ENCODE results near the gene WDR89. TPM values are rescaled to one million over a fixed set of nuclear protein-coding genes. Genes with fewer than 3 reads are reported as not detected.
"Not testable (repeated sequence)": the region's sequence is repeated elsewhere in the genome, so short reads cannot be mapped to it uniquely, and the experiment has no call there.

Gene WDR89
- total and polyA plus RNA-seq, 12 donors = 3.6 to 6.9 (median 6.1) TPM

DNA sequence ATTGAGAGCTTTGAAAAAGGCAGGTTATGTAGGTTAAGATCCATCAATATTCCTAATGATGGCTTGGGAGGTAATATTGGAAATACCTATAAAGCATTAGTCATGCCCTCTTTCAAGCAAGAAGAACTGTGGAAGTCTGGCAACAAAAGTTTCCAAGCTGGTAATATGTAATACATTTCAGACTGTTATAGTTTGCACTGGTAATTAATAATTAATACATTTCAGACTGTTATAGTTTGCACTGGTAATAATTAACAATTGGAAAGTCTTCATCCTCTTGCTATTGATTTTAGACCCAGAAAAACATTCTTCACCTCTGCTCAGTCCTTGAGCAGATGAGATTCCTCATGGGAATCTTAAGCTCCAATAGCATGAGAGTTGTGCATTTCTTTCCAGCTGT, 29.0 kb upstream of the WDR89 start:
- H3K27ac ChIP-seq = no peak overlapping the region
- H3K4me3 ChIP-seq = no peak overlapping the region
- DNase-seq (no peak), ATAC-seq (no peak)
- no peak for TF ChIP-seq CTCF (IDR thresholded peaks at IDR 0.05)
- H3K9me3 ChIP-seq = no peaks in the 10 kb centered on the region
- H3K27me3 ChIP-seq = no peaks in the 10 kb centered on the region
- intact Hi-C loops (cut with DNase I) = no loop called here
- H3K4me1 ChIP-seq = no peaks in the 10 kb centered on the region
- H3K36me3 ChIP-seq = no peaks in the 10 kb centered on the region

GRCh38 chr14:63666335-63666734, 24.7 kb upstream of the WDR89 start:
- DNase-seq (no peak), ATAC-seq (no peak)
- Histone ChIP-seq H3K4me1 (no peaks in the 10 kb centered on the region), H3K9me3 (no peaks in the 10 kb centered on the region), H3K4me3 (no peak overlapping the region), H3K27me3 (no peaks in the 10 kb centered on the region), H3K27ac (no peak overlapping the region), H3K36me3 (no peaks in the 10 kb centered on the region)
- TF ChIP-seq CTCF (IDR thresholded peaks at IDR 0.05) = no peak
- intact Hi-C loops (cut with DNase I) = no loop called here
- WGBS, 2 donors = 73 to 80% methylated on average over 1 of the region's 1 CpG

DNA sequence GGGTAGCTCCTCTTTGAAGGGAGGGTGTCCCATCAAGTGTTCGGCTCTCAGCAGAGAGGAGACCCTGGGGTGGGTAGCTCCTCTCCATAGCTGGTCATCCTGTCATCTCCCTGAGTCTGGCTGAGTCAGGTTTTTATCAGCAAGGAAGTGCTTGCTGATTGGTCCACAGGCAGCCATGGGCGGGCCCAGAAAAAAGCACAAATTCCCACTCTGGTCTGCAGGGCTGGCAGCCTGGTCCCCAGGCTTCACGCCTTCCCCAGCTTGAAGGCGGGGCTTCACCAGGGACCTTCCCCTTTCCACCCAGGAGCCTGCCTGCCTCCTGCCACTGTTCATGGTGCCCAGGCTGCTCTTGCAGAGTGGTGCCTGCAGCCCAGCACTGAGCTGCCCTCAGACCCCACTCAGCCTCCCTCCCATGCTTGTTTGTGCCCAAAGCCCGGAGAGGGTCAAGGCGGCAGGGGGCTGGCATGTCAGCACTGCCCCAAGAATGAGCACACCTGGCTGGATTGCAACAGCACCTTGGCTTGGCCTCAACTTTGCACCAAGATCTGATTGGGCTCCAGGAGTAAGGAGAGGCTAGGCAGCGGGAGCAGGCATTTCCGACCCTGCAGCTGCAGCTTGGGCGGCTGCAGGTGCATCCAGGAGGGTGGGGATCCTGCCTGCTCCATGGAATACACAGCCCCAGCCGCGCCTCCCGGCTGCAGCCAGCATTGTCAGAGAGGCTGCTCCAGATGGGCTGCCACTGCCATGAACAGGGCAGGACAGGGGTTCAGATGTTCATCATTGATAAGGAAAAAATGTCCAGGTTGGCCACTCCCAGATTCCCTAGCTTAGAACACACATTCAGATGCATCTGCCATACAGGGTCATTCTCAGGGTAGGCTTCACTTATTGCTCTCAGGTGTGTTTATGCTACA, 22.0 kb upstream of the WDR89 start:
- intact Hi-C loops (cut with DNase I) = no loop called here
- H3K27me3 ChIP-seq = no peaks in the 10 kb centered on the region
- no peaks in the 10 kb centered on the region for H3K36me3 ChIP-seq
- H3K27ac ChIP-seq = no peak overlapping the region
- no peaks in the 10 kb centered on the region for H3K9me3 ChIP-seq
- no peaks in the 10 kb centered on the region for H3K4me1 ChIP-seq
- DNase-seq (no peak), ATAC-seq (no peak)
- H3K4me3 ChIP-seq = no peak overlapping the region
- no peak for TF ChIP-seq CTCF (IDR thresholded peaks at IDR 0.05)
- WGBS, 2 donors = 94 to 95% methylated on average over 12 of the region's 12 CpGs

- no peak for TF ChIP-seq CTCF (IDR thresholded peaks at IDR 0.05)
- DNase-seq (no peak), ATAC-seq (peak in 1 of 8 donors; percentile 20)
- intact Hi-C loops (cut with DNase I) = no loop called here
- H3K27me3 ChIP-seq = no peaks in the 10 kb centered on the region
- no peak overlapping the region for H3K27ac ChIP-seq
- no peaks in the 10 kb centered on the region for H3K4me1 ChIP-seq
- H3K4me3 ChIP-seq = no peak overlapping the region
- H3K9me3 ChIP-seq = no peaks in the 10 kb centered on the region
- H3K36me3 ChIP-seq = peaks cover 0 to 3% (median 0%) of the 10 kb centered on the region in 9 donors
- 93 to 94% methylated on average over 8 of the region's 8 CpGs for WGBS, 2 donors
Observed at GRCh38 chr14:63662776-63663175, 21.1 kb upstream of the WDR89 start.

DNA sequence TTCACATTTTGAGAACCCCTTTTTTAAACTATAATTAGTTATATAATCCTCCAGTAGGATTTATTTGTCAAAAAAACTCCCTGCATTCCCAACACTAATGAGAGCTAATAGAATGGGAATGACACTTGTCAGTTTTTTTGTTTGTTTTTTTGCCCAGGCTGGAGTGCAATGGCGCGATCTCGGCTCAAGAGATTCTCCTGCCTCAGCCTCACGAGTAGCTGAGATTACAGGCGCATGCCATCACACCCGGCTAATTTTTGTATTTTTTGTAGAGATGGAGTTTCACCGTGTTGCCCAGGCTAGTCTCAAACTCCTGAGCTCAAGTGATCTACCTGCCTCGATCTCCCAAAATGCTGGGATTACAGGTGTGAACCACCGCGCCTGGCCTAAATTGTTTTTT, 20.2 kb upstream of the WDR89 start:
- H3K4me1 ChIP-seq; H3K9me3 ChIP-seq; H3K36me3 ChIP-seq; ATAC-seq; DNase-seq; intact Hi-C loops (cut with DNase I); H3K27ac ChIP-seq; H3K4me3 ChIP-seq; H3K27me3 ChIP-seq: not testable (repeated sequence)
- WGBS, 2 donors = 95% methylated on average over 10 of the region's 10 CpGs

Data from heart right ventricle (tissue), 16 donors.